GM18861 (cell line): ENCODE data around the gene ADARB2.
"Not testable (repeated sequence)": the region's sequence is repeated elsewhere in the genome, so short reads cannot be mapped to it uniquely, and the experiment has no call there.

Experiments
- ATAC-seq: cut with Tn5 transposase; IDR thresholded peaks from one replicate; pipeline ENCODE4 v1.9.1; 2021; ENCODE audit not compliant: unreplicated experiment

ADARB2 gene

GRCh38 chr10:1402016-1402770, 335.1 kb downstream of the ADARB2 start:
- no peak for ATAC-seq

GRCh38 chr10:1401071-1401965, 336.0 kb downstream of the ADARB2 start:
- no peak for ATAC-seq

DNA sequence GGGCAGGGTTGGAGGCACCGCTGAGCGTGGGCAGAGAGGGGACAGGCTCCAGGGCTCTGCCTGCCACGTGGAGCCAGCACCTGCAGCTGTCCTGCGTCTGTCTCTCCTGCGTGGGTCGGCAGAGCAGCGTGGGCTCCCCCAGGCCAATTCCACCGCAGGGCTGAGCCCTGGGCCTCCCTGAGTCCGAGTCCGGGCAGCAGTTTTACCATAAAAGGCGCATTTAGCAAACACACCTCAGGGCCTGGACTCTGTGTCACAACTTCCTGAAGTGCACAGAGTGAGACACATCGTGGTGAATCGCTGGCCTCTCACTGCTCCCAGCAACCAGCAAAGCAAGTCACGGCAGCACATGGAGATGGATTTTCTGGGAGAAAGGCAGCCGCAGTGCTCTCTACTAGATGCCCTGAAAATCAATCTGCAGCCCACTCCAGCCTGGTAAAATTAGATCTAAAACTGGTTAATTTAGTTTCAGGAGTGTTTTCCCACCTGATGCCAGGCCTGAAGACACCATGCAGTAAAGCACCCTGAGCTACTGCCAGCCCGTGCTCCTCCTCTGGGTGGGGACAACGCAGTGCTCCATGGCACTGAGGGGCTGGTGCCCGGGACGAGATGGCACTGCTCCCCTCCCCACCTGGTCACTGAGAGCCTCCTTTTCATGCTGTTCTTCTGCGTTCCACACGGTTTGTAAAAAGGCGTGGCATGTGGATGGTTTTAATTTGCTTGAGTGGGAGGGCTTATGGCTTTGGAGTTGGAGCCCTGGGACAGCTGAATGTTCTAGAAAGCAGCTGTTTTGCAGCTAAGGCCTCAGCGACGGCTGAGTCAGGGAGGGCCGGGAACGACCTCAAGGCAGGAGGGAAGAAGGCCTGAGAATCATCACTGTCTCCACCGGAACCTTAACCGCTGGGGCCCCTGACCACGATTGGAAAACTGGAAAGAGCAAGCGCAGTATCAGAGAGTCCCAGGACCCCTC, 336.9 kb downstream of the ADARB2 start:
- no peak for ATAC-seq

GRCh38 chr10:1399431-1400100, 337.8 kb downstream of the ADARB2 start:
- ATAC-seq, result no peak

DNA sequence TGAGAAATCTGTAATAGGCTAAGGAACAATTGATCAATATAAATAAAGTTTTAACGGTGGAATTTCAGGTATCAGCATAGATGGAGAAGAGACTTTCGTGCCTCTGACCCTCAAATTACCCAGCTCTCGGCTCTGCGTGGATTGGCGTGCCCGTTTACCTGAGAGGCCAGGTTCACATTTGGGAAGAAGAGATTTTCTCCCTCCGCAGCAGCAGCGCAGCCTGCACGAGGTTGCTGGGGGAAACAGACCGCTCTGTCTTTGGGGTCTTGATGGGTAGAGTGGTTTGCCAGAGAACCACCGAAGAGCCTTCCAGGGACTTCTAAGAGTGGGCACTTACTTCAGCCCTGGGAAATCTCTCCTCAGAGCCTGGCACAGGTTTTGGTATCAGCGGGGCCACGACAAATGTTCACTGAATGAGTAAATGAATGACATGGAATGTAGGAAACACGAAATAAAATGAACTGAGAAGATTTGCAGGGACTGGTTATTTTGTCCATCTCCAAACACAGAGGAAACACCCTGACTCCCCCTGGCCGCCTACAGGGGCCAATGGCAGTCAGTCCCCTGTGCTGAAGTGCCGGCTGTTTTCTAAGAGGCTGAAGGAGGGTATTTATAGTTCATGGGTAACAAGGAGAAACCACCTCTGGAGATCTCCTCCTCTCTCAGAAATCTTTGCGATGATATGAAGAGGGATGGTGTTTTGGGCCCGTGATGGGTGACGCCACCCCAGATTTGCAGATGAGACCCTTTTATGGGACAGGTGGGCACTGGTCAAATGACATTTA, 338.5 kb downstream of the ADARB2 start:
- ATAC-seq, result no peak

GRCh38 chr10:1398116-1398515, 339.2 kb downstream of the ADARB2 start:
- not testable (repeated sequence) for ATAC-seq

GRCh38 chr10:1396297-1396635, 341.1 kb downstream of the ADARB2 start:
- no peak for ATAC-seq

- ATAC-seq, result no peak
Observed at GRCh38 chr10:1395481-1396296, 341.6 kb downstream of the ADARB2 start.

DNA sequence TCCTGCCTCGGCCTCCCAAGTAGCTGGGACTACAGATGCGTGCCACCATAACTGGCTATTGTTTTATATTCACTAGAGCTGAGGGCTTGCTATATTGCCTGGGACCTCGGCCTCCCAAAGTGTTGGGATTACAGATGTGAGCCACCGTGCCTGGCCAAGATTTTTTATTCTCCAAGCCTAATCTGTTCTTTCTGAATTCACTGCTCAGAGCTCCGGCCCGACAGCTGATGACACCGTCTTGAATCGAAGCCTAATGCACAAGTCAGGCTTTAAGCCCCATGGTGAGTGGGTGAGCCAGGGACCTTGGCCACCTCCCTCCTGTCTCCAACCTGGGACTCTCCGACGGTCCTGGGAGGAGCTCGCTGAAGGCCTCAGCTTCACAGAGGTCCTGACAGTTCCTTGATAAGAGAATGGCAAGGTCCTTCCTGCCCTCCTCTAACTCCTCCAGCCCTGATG, 342.3 kb downstream of the ADARB2 start:
- ATAC-seq, result no peak

DNA sequence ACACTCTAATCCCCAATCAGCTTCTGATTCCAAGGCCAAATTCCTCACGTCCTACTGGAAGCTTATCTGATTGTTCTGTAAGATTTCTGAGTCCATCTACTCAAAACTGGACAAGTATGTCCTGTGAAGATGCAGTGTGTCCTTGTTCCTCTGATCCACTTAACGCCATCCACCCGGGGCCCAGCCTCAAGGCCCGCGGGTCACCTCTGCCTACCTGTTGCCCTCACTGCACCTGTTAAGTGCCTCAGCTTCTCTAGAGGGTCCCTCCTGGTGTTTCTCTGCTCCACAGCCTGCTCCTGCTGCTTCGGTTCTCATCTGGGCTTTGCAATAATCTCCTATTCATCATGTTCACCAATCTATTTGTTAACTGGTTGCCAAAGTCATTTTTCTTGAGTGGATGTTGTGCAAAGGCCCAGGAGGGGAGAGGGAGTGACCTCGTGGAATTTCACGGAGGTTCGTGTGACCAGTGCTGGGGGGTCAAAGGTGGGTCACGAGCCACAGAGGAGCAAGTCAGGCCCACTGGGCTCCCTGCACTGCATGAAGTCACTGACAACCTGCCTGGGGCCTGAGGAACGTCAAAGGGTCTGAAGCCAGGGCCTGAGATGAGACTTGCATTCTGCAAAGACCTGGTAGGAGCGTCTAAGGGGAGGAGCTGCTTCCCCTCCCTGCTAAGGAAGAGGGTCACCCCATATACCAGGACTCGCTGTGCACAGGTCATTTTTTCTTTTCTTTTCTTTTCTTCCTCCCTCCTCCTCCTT, 343.0 kb downstream of the ADARB2 start:
- no peak for ATAC-seq

- ATAC-seq, result no peak
Observed at GRCh38 chr10:1393481-1393880, 343.8 kb downstream of the ADARB2 start.

GRCh38 chr10:1392127-1392526, 345.2 kb downstream of the ADARB2 start:
- ATAC-seq, result no peak

DNA sequence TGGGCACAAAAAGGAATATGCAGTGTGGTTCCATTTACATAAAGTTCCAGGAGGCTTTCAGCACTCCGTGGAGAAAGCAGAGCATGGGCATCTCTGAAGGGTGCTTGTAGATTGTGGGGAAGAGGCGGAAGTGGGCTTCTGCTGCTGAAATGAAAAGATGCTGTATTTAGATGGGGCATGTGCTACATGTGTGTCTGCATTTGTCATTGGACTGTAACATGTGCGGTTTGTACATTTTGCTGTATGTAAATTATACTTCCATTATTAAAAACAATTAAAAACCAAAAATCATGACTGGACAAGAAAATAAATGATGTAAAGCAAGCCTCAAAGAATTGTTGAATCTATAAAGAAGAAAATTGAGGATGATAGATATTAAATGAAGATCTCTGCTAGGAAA, 347.1 kb downstream of the ADARB2 start:
- ATAC-seq, result no peak

DNA sequence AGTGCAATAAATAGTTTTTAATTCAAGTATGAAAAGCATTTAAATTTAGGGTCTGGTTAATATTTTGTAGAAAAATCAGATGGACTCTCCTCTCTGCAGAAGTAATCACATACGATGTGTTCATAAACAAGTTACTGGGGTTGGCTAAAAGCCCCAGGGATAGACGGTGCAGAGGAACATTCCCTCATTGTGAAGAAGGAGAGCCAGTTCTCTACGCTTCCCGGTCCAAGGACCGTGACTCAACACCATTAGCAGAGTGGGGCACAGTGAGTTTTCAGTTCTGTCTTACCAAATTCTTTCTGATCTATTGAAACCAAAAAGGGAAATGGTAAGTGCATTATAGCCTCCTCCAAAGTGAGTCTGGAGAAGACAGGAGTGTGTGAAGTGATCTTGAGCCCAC, 353.3 kb downstream of the ADARB2 start:
- no peak for ATAC-seq

- ATAC-seq, result no peak
Observed at GRCh38 chr10:1382711-1383110, 354.6 kb downstream of the ADARB2 start.

DNA sequence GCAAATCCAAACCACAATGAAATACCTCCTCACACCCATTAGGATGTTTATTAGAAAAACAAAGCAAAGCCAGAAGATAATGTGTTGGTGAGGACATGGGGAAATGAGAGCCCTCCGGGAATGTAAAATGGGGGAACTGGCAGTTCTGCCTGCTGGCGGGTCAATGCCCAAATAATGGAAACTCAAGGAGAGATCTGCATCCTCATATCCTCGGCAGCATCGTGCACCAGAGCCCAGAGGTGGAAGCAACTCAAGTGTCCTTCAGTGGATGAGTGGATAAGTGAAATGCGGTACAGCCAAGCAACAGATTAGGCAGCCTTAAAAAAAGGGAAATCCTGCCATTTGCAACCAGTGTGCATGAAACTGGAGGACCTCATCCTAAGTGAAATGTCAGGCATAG, 356.0 kb downstream of the ADARB2 start:
- no peak for ATAC-seq

GRCh38 chr10:1380088-1380671, 357.1 kb downstream of the ADARB2 start:
- no peak for ATAC-seq

- ATAC-seq, result no peak
Observed at GRCh38 chr10:1379601-1380000, 357.7 kb downstream of the ADARB2 start.
